Lower leg skin (tissue), 3 donors: ENCODE measurements around the gene PERM1.

ENCODE experiments used
- POLR2A ChIP-seq, 2 donors: fragments of 450-650 bp; IDR thresholded peaks; one replicate each; pipeline ENCODE4 v1.6.1; 2016 to 2017; ENCODE audit warnings: antibody characterized with exemption in 2 of 2, mild to moderate bottlenecking in 1 of 2, moderate library complexity in 1 of 2
- TF ChIP-seq, protein P1 (sequence below), 3 donors: fragments of 450-650 bp; IDR thresholded peaks; one replicate each; pipeline ENCODE4 v1.5.1; 2016; ENCODE audit warnings: antibody characterized with exemption in 3 of 3, mild to moderate bottlenecking in 3 of 3, moderate library complexity in 2 of 3

DNA sequence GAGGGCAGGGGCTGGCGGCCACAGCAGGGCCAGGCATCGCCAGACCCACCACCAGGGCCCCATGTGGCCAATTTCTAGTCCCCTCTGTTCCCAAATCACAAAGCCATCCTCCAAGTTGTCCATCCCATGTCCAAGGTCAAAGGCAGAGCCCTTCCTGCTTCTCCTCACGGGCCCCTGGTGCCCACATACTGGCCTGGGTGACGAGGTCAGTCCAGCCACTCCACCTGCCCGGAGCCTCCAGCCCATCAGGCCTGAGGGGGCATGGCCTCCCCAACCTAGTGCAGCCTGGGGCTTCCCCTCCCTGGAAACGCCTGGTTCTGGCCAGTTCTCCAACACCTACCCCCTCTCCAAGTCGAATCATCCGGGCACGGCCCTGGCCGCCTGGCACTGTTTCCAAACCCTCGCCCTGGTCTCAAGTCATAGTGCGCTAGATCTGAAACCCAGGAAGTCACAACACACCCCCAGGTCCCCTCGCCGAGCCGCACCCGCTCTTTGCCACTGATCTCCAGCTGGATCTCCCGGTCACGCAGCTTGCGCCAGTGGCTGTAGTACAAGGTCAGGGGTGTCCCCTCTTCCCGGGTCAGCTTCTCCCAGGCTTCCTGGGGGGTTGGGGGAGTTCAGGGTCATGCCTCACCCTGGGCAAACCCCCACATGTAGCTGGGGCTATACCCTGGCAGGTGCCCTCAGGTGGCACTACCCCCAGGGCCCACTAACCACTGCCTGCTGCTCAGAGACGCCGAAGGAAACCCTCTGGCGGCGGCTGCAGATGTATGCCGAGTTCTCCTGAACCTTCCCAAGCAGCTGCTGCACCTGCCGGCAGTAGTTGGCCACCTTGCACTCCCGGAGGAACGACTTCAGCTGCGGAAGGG, 36.0 kb downstream of the PERM1 start:
- TF ChIP-seq POLR2A (IDR thresholded peaks at IDR 0.05), result no peak
- TF ChIP-seq, protein P1, sequence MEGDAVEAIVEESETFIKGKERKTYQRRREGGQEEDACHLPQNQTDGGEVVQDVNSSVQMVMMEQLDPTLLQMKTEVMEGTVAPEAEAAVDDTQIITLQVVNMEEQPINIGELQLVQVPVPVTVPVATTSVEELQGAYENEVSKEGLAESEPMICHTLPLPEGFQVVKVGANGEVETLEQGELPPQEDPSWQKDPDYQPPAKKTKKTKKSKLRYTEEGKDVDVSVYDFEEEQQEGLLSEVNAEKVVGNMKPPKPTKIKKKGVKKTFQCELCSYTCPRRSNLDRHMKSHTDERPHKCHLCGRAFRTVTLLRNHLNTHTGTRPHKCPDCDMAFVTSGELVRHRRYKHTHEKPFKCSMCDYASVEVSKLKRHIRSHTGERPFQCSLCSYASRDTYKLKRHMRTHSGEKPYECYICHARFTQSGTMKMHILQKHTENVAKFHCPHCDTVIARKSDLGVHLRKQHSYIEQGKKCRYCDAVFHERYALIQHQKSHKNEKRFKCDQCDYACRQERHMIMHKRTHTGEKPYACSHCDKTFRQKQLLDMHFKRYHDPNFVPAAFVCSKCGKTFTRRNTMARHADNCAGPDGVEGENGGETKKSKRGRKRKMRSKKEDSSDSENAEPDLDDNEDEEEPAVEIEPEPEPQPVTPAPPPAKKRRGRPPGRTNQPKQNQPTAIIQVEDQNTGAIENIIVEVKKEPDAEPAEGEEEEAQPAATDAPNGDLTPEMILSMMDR (IDR thresholded peaks at IDR 0.05), result no peak
